ENCODE data around the gene C13orf46. TPM values are rescaled to one million over a fixed set of nuclear protein-coding genes. Genes with fewer than 3 reads are reported as not detected.

C13orf46 gene
- total RNA-seq, 1 donor from 2014 or later, result 0.33 TPM

GRCh38 chr13:113926951-113927660 is 46.8 kb downstream of the C13orf46 start:
- H3K4me1 ChIP-seq, result peaks cover 37% of the 10 kb centered on the region
- H3K9me3 ChIP-seq (replicated peaks), result peaks cover 4% of the 10 kb centered on the region
- no peaks in the 10 kb centered on the region for H3K36me3 ChIP-seq
- DNase-seq, result peak; percentile 64
- intact Hi-C loops (cut with micrococcal nuclease), result no loop called here
- H3K4me3 ChIP-seq, result no peak overlapping the region
- H3K27me3 ChIP-seq (ENCODE audit: low read depth), result no peaks in the 10 kb centered on the region
- no peak for TF ChIP-seq CTCF (IDR thresholded peaks at IDR 0.05; ENCODE audit: borderline replicate concordance)
- H3K27ac ChIP-seq (replicated peaks), result peak overlapping the region; percentile 85

- intact Hi-C loops (cut with micrococcal nuclease), result no loop called here
- no peak for TF ChIP-seq CTCF (IDR thresholded peaks at IDR 0.05; ENCODE audit: borderline replicate concordance)
- Histone ChIP-seq H3K9me3 (replicated peaks) (peaks cover 12% of the 10 kb centered on the region), H3K4me1 (peaks cover 37% of the 10 kb centered on the region), H3K4me3 (no peak overlapping the region), H3K27me3 (ENCODE audit: low read depth) (no peaks in the 10 kb centered on the region), H3K36me3 (no peaks in the 10 kb centered on the region), H3K27ac (replicated peaks) (peak overlapping the region; percentile 85)
- DNase-seq, result peak; percentile 15
Measured at GRCh38 chr13:113926301-113926761, 47.5 kb downstream of the C13orf46 start.

GRCh38 chr13:113924184-113924901 is 49.5 kb downstream of the C13orf46 start:
- Histone ChIP-seq H3K27ac (replicated peaks) (no peak overlapping the region), H3K4me3 (no peak overlapping the region), H3K9me3 (replicated peaks) (peaks cover 20% of the 10 kb centered on the region), H3K27me3 (ENCODE audit: low read depth) (no peaks in the 10 kb centered on the region), H3K36me3 (no peaks in the 10 kb centered on the region), H3K4me1 (peaks cover 27% of the 10 kb centered on the region)
- TF ChIP-seq CTCF (IDR thresholded peaks at IDR 0.05; ENCODE audit: borderline replicate concordance), result no peak
- intact Hi-C loops (cut with micrococcal nuclease), result no loop called here
- no peak for DNase-seq

GRCh38 chr13:113923376-113924063 is 50.4 kb downstream of the C13orf46 start:
- TF ChIP-seq CTCF (IDR thresholded peaks at IDR 0.05; ENCODE audit: borderline replicate concordance), result no peak
- Histone ChIP-seq H3K4me1 (peaks cover 19% of the 10 kb centered on the region), H3K36me3 (no peaks in the 10 kb centered on the region), H3K27ac (replicated peaks) (no peak overlapping the region), H3K27me3 (ENCODE audit: low read depth) (peaks cover under 1% of the 10 kb centered on the region), H3K9me3 (replicated peaks) (peaks cover 20% of the 10 kb centered on the region), H3K4me3 (no peak overlapping the region)
- intact Hi-C loops (cut with micrococcal nuclease), result no loop called here
- no peak for DNase-seq

GRCh38 chr13:113922412-113923118 is 51.3 kb downstream of the C13orf46 start:
- intact Hi-C loops (cut with micrococcal nuclease), result no loop called here
- peaks cover 9% of the 10 kb centered on the region for H3K4me1 ChIP-seq
- no peak overlapping the region for H3K27ac ChIP-seq (replicated peaks)
- H3K27me3 ChIP-seq (ENCODE audit: low read depth), result peaks cover 8% of the 10 kb centered on the region
- TF ChIP-seq CTCF (IDR thresholded peaks at IDR 0.05; ENCODE audit: borderline replicate concordance), result no peak
- no peak overlapping the region for H3K4me3 ChIP-seq
- no peaks in the 10 kb centered on the region for H3K36me3 ChIP-seq
- peaks cover 20% of the 10 kb centered on the region for H3K9me3 ChIP-seq (replicated peaks)
- no peak for DNase-seq
